H1 (cell line): ENCODE measurements around the gene DDX59. TPM values are rescaled to one million over a fixed set of nuclear protein-coding genes. Genes with fewer than 3 reads are reported as not detected.
A peak's percentile ranks its signal among the peaks of the same experiment; 100 is the strongest.

Experiments used
- CTCF ChIA-PET: fragments of 300-600 bp; sonication (Branson Sonifier 250); formaldehyde crosslinking; loops from one replicate; lab custom pipeline; 2021; ENCODE audit not compliant: partially characterized antibody; lab: Charles Lee
- POLR2A ChIA-PET: fragments of 300-600 bp; sonication (Branson Sonifier 250); formaldehyde crosslinking; loops from one replicate; lab custom pipeline; 2021; ENCODE audit warnings: inconsistent platforms; ENCODE audit not compliant: partially characterized antibody; lab: Charles Lee
- DNase-seq, 2 experiments: peaks; one replicate each; pipeline versions ENCODE4 v3.0.0 to v3.0.0-alpha.2; 2010 to 2022; ENCODE audit warnings: low spot score in 2 of 2, low read depth in 1 of 2, mixed read lengths in 1 of 2
- FAIRE-seq: peaks from 2 replicates; lab custom pipeline; 2011; peaks lifted over from hg19 to GRCh38; lab: Jason Lieb, UNC
- H2AFZ ChIP-seq: 2 replicates; pipeline ENCODE4 v1.8.1; 2012; ENCODE audit warnings: low read length, inconsistent platforms
- H2AK5ac ChIP-seq: 2 replicates; pipeline ENCODE4 v1.6.1; 2013; ENCODE audit warnings: low read depth, low read length
- H2BK120ac ChIP-seq: replicated peaks from 2 replicates; pipeline ENCODE3; 2013; ENCODE audit warnings: low read depth, low read length, inconsistent platforms
- H2BK12ac ChIP-seq: 2 replicates; pipeline ENCODE4 v1.6.1; 2013; ENCODE audit warnings: low read depth, low read length
- H2BK15ac ChIP-seq: 2 replicates; pipeline ENCODE4 v1.6.1; 2013; ENCODE audit warnings: low read length
- H2BK20ac ChIP-seq: 2 replicates; pipeline ENCODE4 v1.6.1; 2013; ENCODE audit warnings: low read length
- H2BK5ac ChIP-seq: 2 replicates; pipeline ENCODE4 v1.6.1; 2013; ENCODE audit warnings: low read depth, low read length
- H3K14ac ChIP-seq: 2 replicates; pipeline ENCODE4 v1.6.1; 2013; ENCODE audit warnings: inconsistent platforms; ENCODE audit not compliant: insufficient read length
- H3K18ac ChIP-seq: 2 replicates; pipeline ENCODE4 v1.6.1; 2013; ENCODE audit warnings: low read length; ENCODE audit errors: extremely low read depth
- H3K23ac ChIP-seq: 2 replicates; pipeline ENCODE4 v1.6.1; 2013; ENCODE audit warnings: inconsistent platforms; ENCODE audit not compliant: insufficient read length
- H3K23me2 ChIP-seq: 2 replicates; pipeline ENCODE4 v1.6.1; 2013; ENCODE audit warnings: low read depth, low read length
- H3K27ac ChIP-seq: 2 replicates; pipeline ENCODE4 v1.6.1; 2011; ENCODE audit warnings: low read depth, low read length, inconsistent platforms
- H3K27me3 ChIP-seq, 4 experiments: replicated peaks in 1 of 4; 1 replicate in 1 of 4; 2 replicates in 3 of 4; pipeline versions ENCODE4 v1.6.1 to v1.8.1; 2011 to 2013; ENCODE audit warnings: low read length in 3 of 4, mild to moderate bottlenecking in 3 of 4, inconsistent platforms in 2 of 4, mixed read lengths in 2 of 4, moderate library complexity in 1 of 4; ENCODE audit not compliant: control insufficient read depth in 3 of 4, insufficient read depth in 3 of 4; ENCODE audit errors: extremely low read depth in 1 of 4
- H3K36me3 ChIP-seq, 4 experiments: 2 replicates each; pipeline versions ENCODE4 v1.6.1 to v1.8.1; 2011 to 2013; ENCODE audit warnings: mild to moderate bottlenecking in 4 of 4, low read length in 3 of 4, moderate library complexity in 2 of 4, control low read depth in 1 of 4, inconsistent platforms in 1 of 4; ENCODE audit not compliant: insufficient read depth in 4 of 4, control insufficient read depth in 2 of 4
- H3K4ac ChIP-seq: replicated peaks from 2 replicates; pipeline ENCODE3; 2013; ENCODE audit warnings: low read length, low read depth, mixed read lengths, inconsistent platforms; ENCODE audit not compliant: insufficient read length
- H3K4me1 ChIP-seq, 4 experiments: replicated peaks in 1 of 4; 1 replicate in 1 of 4; 2 replicates in 3 of 4; pipeline versions ENCODE4 v1.6.1 to v1.8.1; 2011 to 2013; ENCODE audit warnings: low read length in 3 of 4, inconsistent platforms in 2 of 4, mixed read lengths in 1 of 4; ENCODE audit not compliant: insufficient read depth in 4 of 4, control insufficient read depth in 3 of 4
- H3K4me2 ChIP-seq, 2 experiments: 2 replicates each; pipeline versions ENCODE4 v1.6.1 to v1.8.1; 2011 to 2013; ENCODE audit warnings: low read depth in 2 of 2, low read length in 2 of 2, control low read depth in 1 of 2, inconsistent platforms in 1 of 2, mild to moderate bottlenecking in 1 of 2; ENCODE audit not compliant: insufficient read depth in 1 of 2
- H3K4me3 ChIP-seq, 4 experiments: fragments of 200-600, 300-600 bp in 1 of 4; sonication (generic), shearing (Covaris generic), sonication (Bioruptor Twin) in 1 of 4; 2 replicates each; pipeline versions ENCODE4 v1.5.1 to v1.8.1; 2011 to 2016; ENCODE audit warnings: low read length in 4 of 4, low read depth in 3 of 4, control low read depth in 2 of 4, inconsistent platforms in 2 of 4, mild to moderate bottlenecking in 2 of 4, mixed read lengths in 1 of 4, moderate library complexity in 1 of 4; ENCODE audit not compliant: insufficient read depth in 2 of 4; ENCODE audit errors: extremely low read depth in 1 of 4
- H3K56ac ChIP-seq: replicated peaks from 2 replicates; pipeline ENCODE3; 2013; ENCODE audit warnings: low read depth, mild to moderate bottlenecking, mixed read lengths, low read length, inconsistent platforms; ENCODE audit not compliant: insufficient read length
- H3K79me1 ChIP-seq: 2 replicates; pipeline ENCODE4 v1.6.1; 2013; ENCODE audit warnings: low read depth, low read length, control low read depth
- H3K79me2 ChIP-seq, 2 experiments: 2 replicates each; pipeline versions ENCODE4 v1.6.1 to v1.8.1; 2012 to 2013; ENCODE audit warnings: low read length in 2 of 2, mild to moderate bottlenecking in 2 of 2, inconsistent platforms in 1 of 2; ENCODE audit not compliant: insufficient read depth in 2 of 2, control insufficient read depth in 1 of 2
- H3K9ac ChIP-seq, 4 experiments: replicated peaks in 1 of 4; 1 replicate in 1 of 4; 2 replicates in 3 of 4; pipeline versions ENCODE4 v1.6.1 to v1.8.1; 2011 to 2013; ENCODE audit warnings: low read depth in 3 of 4, low read length in 3 of 4, control low read depth in 2 of 4, mild to moderate bottlenecking in 2 of 4, moderate library complexity in 2 of 4, inconsistent platforms in 1 of 4; ENCODE audit errors: extremely low read depth in 1 of 4
- H3K9me3 ChIP-seq, 2 experiments: 2 replicates each; pipeline versions ENCODE4 v1.6.1 to v1.8.1; 2012 to 2013; ENCODE audit warnings: mild to moderate bottlenecking in 2 of 2, moderate library complexity in 2 of 2, control low read depth in 1 of 2, inconsistent platforms in 1 of 2, low read depth in 1 of 2, low read length in 1 of 2, mixed read lengths in 1 of 2; ENCODE audit not compliant: insufficient read depth in 2 of 2
- H4K20me1 ChIP-seq, 2 experiments: replicated peaks in 1 of 2; 2 replicates each; pipeline versions ENCODE3 to v1.8.1; 2011 to 2013; ENCODE audit warnings: inconsistent platforms in 2 of 2, low read length in 2 of 2, mild to moderate bottlenecking in 1 of 2; ENCODE audit not compliant: insufficient read depth in 2 of 2, control insufficient read depth in 1 of 2
- H4K5ac ChIP-seq: 2 replicates; pipeline ENCODE4 v1.6.1; 2013; ENCODE audit warnings: low read length, low read depth, mixed read lengths, inconsistent platforms; ENCODE audit not compliant: insufficient read length
- H4K8ac ChIP-seq: 2 replicates; pipeline ENCODE4 v1.8.0; 2013; ENCODE audit warnings: mild to moderate bottlenecking, moderate library complexity, low read length, inconsistent platforms; ENCODE audit not compliant: insufficient read depth; ENCODE audit errors: extremely low read depth
- H4K91ac ChIP-seq: replicated peaks from 2 replicates; pipeline ENCODE3; 2013; ENCODE audit warnings: low read length, mixed read lengths, inconsistent platforms; ENCODE audit not compliant: insufficient read length
- BCL11A ChIP-seq, 2 experiments: IDR thresholded peaks; one replicate each; pipeline ENCODE4 v1.6.1; 2011; ENCODE audit warnings: low read depth in 2 of 2, low read length in 2 of 2, mild to moderate bottlenecking in 2 of 2
- CHD2 ChIP-seq: IDR thresholded peaks from 2 replicates; pipeline ENCODE4 v1.6.1; 2012; ENCODE audit warnings: low read length, improper control_type of control experiment
- MAX ChIP-seq: IDR thresholded peaks from 2 replicates; pipeline ENCODE4 v1.6.1; 2012; ENCODE audit warnings: inconsistent platforms
- POU5F1 ChIP-seq: IDR thresholded peaks from 2 replicates; pipeline ENCODE4 v1.6.1; 2011; ENCODE audit warnings: low read depth, mild to moderate bottlenecking, low read length, moderate library complexity
- RXRA ChIP-seq: IDR thresholded peaks from 2 replicates; pipeline ENCODE4 v1.6.1; 2011; ENCODE audit warnings: low read depth, mild to moderate bottlenecking, low read length, moderate library complexity; ENCODE audit not compliant: insufficient read depth
- SIN3A ChIP-seq, 2 experiments: IDR thresholded peaks in 1 of 2; conservative IDR thresholded peaks in 1 of 2; 2 replicates each; pipeline ENCODE4 v1.6.1; 2011 to 2012; ENCODE audit warnings: low read length in 2 of 2, improper control_type of control experiment in 1 of 2, low read depth in 1 of 2, mild to moderate bottlenecking in 1 of 2
- SUZ12 ChIP-seq: fragments of 200-600 bp; sonication (generic); IDR thresholded peaks from 2 replicates; pipeline ENCODE4 v1.6.1; 2012; ENCODE audit warnings: mild to moderate bottlenecking, inconsistent platforms, low read length, moderate library complexity, mixed read lengths
- TAF1 ChIP-seq: IDR thresholded peaks from 2 replicates; pipeline ENCODE4 v1.6.1; 2011; ENCODE audit warnings: mild to moderate bottlenecking, low read depth, low read length
- USF2 ChIP-seq: IDR thresholded peaks from 2 replicates; pipeline ENCODE4 v1.6.1; 2011; ENCODE audit warnings: low read length, improper control_type of control experiment
- WGBS, 2 experiments: shearing (Covaris generic) in 1 of 2; methylation state at CpG; one replicate each; pipeline versions ENCODE4 v1.1.6 to v1.1.7; 2013 to 2015; ENCODE audit warnings: low lambda C conversion rate in 2 of 2, mixed read lengths in 2 of 2, inconsistent platforms in 1 of 2, low coverage in 1 of 2, missing lambda C conversion rate in 1 of 2; ENCODE audit not compliant: insufficient replicate concordance in 2 of 2, insufficient coverage in 1 of 2, insufficient read length in 1 of 2; ENCODE audit errors: extremely low coverage in 1 of 2, missing lambda C conversion rate in 1 of 2; 5-methylcytosine and 5-hydroxymethylcytosine counted together
- polyA plus RNA-seq, 7 experiments: library from polyadenylated mRNA; depleted of rRNA in 3 of 7; stranded (reverse) in 5 of 7; unstranded in 2 of 7; fragments of >200 nt in 5 of 7; fragments of 200-250 nt in 2 of 7; gene quantifications; 1 replicate in 5 of 7; 2 replicates in 1 of 7; 4 replicates in 1 of 7; pipeline versions ENCODE4 v1.2.1 to v1.2.3, GENCODE V29; 2011 to 2013; ENCODE audit warnings: missing spikeins in 2 of 7, mixed read lengths in 2 of 7
- total RNA-seq: library from RNA; stranded (reverse); fragmentation: NEBNext Ultra II Directional; extraction: Animal tissue kit (Norgen Biotek cat#: 25700); gene quantifications from 2 replicates; pipeline ENCODE4 v1.2.1, GENCODE V29; 2021

Gene DDX59
- total and polyA plus RNA-seq, 2 of the 8 experiments (the other 6 are each of a cell fraction or from before 2014, with no cell fraction given): 8.3 to 19.4 TPM

- H3K23ac ChIP-seq: no peak overlapping the region
- peak overlapping the region; percentile 80 to 84 for H3K4me2 ChIP-seq
- FAIRE-seq (no peak), DNase-seq (no peak)
- ChIA-PET CTCF (interaction anchor here (0.6 to 2.7 kb wide), 11 partner anchors 12 to 220 kb away, joined by 3 to 14 read pairs (median 4); no protein-coding TSS in a partner anchor), POLR2A (interaction anchor here (0.6 to 1.8 kb wide), 15 partner anchors 9 to 1434 kb away, joined by 3 to 8 read pairs (median 4); partner anchors contain the start of genes CAMSAP2 and KIF14)
- H3K9ac ChIP-seq: peak overlapping the region; percentile 40 to 58 (median 44); a peak in 6 of 7 replicates
- H2BK5ac ChIP-seq: peak overlapping the region; percentile 49; the same call in 1 of the 2 replicates
- 0 out of 2 replicates have a peak overlapping the region, but pooled peaks have one; percentile 31 for H2AFZ ChIP-seq
- H3K79me2 ChIP-seq: peaks cover 0 to 19% of the 10 kb centered on the region in 2 experiments; a peak in 3 of 4 replicates
- H3K18ac ChIP-seq: peak overlapping the region; percentile 44; the same call in 1 of the 2 replicates
- peak overlapping the region; percentile 53 to 86 (median 68) for H3K4me3 ChIP-seq
- no peak overlapping the region for H2BK12ac ChIP-seq
- H4K5ac ChIP-seq: peak overlapping the region; percentile 12
- no peak overlapping the region for H2BK15ac ChIP-seq
- peak overlapping the region; percentile 53 for H3K4ac ChIP-seq
- H3K23me2 ChIP-seq: peaks cover 3% of the 10 kb centered on the region; the same call in 1 of the 2 replicates
- H2BK20ac ChIP-seq: no peak overlapping the region
- H3K9me3 ChIP-seq: no peaks in the 10 kb centered on the region
- WGBS, 2 experiments: 31% methylated on average over 10 of the region's 14 CpGs; no CpG with 5 or more reads in 1 of the 2 experiments
- H3K4me1 ChIP-seq: peaks cover 0 to 8% (median 5%) of the 10 kb centered on the region in 4 experiments; a peak in 4 of 7 replicates
- H3K36me3 ChIP-seq: no peaks in the 10 kb centered on the region
- H2BK120ac ChIP-seq: peak overlapping the region; percentile 79
- H3K79me1 ChIP-seq: 0 out of 2 replicates have a peak, but pooled peaks cover 2% of the 10 kb centered on the region
- no peaks in the 10 kb centered on the region for H3K27me3 ChIP-seq
- H3K56ac ChIP-seq: no peak overlapping the region
- no peaks in the 10 kb centered on the region for H4K20me1 ChIP-seq
- H2AK5ac ChIP-seq: no peak overlapping the region
- H4K91ac ChIP-seq: peak overlapping the region; percentile 93
- H3K27ac ChIP-seq: no peak overlapping the region; the same call in 1 of the 2 replicates
- no peak overlapping the region for H4K8ac ChIP-seq
- no peak overlapping the region for H3K14ac ChIP-seq
- no peak for TF ChIP-seq CHD2
- no peak for TF ChIP-seq POU5F1
- peak; percentile 80 for TF ChIP-seq MAX
- TF ChIP-seq USF2: no peak
- no peak for TF ChIP-seq RXRA
- peak; percentile 31; the same call in 1 of the 2 replicates for TF ChIP-seq TAF1
- TF ChIP-seq SIN3A (conservative IDR thresholded peaks at IDR 0.05 in 1 of 2, IDR thresholded peaks at IDR 0.05 in 1 of 2; ENCODE audit: low read depth in 1 of 2, low read length in 2 of 2): 0 out of 4 replicates have a peak, but pooled peaks of 1 of the 2 experiments have one; percentile 43
- TF ChIP-seq BCL11A (IDR thresholded peaks at IDR 0.05; ENCODE audit: low read depth in 2 of 2, low read length in 2 of 2): no peak
- no peak for TF ChIP-seq SUZ12
These were observed 773 bp upstream of the DDX59 start for GRCh38 chr1:200670242-200671118.
